Spleen (tissue), 11 donors: Measurements from ENCODE around the gene ARHGEF28. TPM values are rescaled to one million over a fixed set of nuclear protein-coding genes. Genes with fewer than 3 reads are reported as not detected.

ENCODE experiments used
- DNase-seq: peaks from one replicate; pipeline ENCODE4 v3.0.0-alpha.2; 2020
- H3K27ac ChIP-seq, 8 donors: fragments of 200-600 bp; sonication (generic) in 7 of 8; 1 replicate in 4 of 8; 2 replicates in 4 of 8; pipeline versions ENCODE4 v1.5.0 to v1.8.0; 2016 to 2021; ENCODE audit warnings: inconsistent platforms in 4 of 8, mild to moderate bottlenecking in 4 of 8, moderate library complexity in 1 of 8
- H3K27me3 ChIP-seq, 7 donors: fragments of 200-600 bp; sonication (generic) in 6 of 7; replicated peaks in 1 of 7; 1 replicate in 4 of 7; 2 replicates in 3 of 7; pipeline versions ENCODE4 v1.5.0 to v1.8.0; 2016 to 2021; ENCODE audit warnings: inconsistent platforms in 3 of 7, mild to moderate bottlenecking in 1 of 7
- H3K36me3 ChIP-seq, 6 donors: fragments of 200-600 bp; sonication (generic) in 5 of 6; 1 replicate in 4 of 6; 2 replicates in 2 of 6; pipeline versions ENCODE4 v1.5.0 to v1.8.0; 2016 to 2021; ENCODE audit warnings: inconsistent platforms in 2 of 6
- H3K4me1 ChIP-seq, 6 donors: fragments of 200-600 bp; sonication (generic) in 5 of 6; 1 replicate in 3 of 6; 2 replicates in 3 of 6; pipeline versions ENCODE4 v1.5.0 to v1.8.0; 2016 to 2021; ENCODE audit warnings: inconsistent platforms in 3 of 6
- H3K4me3 ChIP-seq, 8 donors: fragments of 200-600 bp; sonication (generic) in 7 of 8; 1 replicate in 4 of 8; 2 replicates in 4 of 8; pipeline versions ENCODE4 v1.5.0 to v1.8.0; 2016 to 2021; ENCODE audit warnings: inconsistent platforms in 4 of 8, mild to moderate bottlenecking in 4 of 8, moderate library complexity in 2 of 8
- H3K9me3 ChIP-seq, 8 donors: fragments of 200-600 bp; sonication (generic) in 7 of 8; 1 replicate in 4 of 8; 2 replicates in 4 of 8; pipeline versions ENCODE4 v1.5.0 to v1.8.0; 2016 to 2021; ENCODE audit warnings: inconsistent platforms in 4 of 8
- CTCF ChIP-seq, 11 experiments: fragments of 200-600 bp in 7 of 11; fragments of 450-650 bp in 4 of 11; sonication (generic) in 4 of 11; IDR thresholded peaks in 8 of 11; conservative IDR thresholded peaks in 3 of 11; 1 replicate in 7 of 11; 2 replicates in 4 of 11; pipeline versions ENCODE4 v1.4.0 to v1.8.0; 2016 to 2021; ENCODE audit warnings: antibody characterized with exemption in 11 of 11, inconsistent platforms in 4 of 11, mild to moderate bottlenecking in 1 of 11
- POLR2A ChIP-seq, 3 donors: fragments of 450-650 bp; IDR thresholded peaks; one replicate each; pipeline ENCODE4 v1.5.1; 2017; ENCODE audit warnings: antibody characterized with exemption in 3 of 3, mild to moderate bottlenecking in 1 of 3
- POLR2AphosphoS5 ChIP-seq, 3 donors: sonication (generic); formaldehyde crosslinking; IDR thresholded peaks; one replicate each; pipeline ENCODE4 v1.5.1; 2017; ENCODE audit warnings: antibody characterized with exemption in 3 of 3
- WGBS, 5 donors: extraction: QIAGEN DNeasy Blood & Tissue Kit in 3 of 5; methylation state at CpG; one replicate each; pipeline versions ENCODE4 v1.1.5 to v1.1.7; 2013 to 2018; 5-methylcytosine and 5-hydroxymethylcytosine counted together
- intact Hi-C: fragments of 100-400 bp; cut with DNase I; formaldehyde crosslinking; loops from one replicate; pipeline ENCODE4 v1.15.0; 2023; ENCODE audit warnings: low total_unique reads
- polyA plus RNA-seq, 3 donors: library from polyadenylated mRNA; stranded (reverse); fragments of 200-250 nt; gene quantifications; one replicate each; pipeline ENCODE4 v1.2.1, GENCODE V29; 2013
- total RNA-seq, 7 donors: library from RNA; depleted of rRNA in 3 of 7; stranded (reverse); fragments of >200 nt in 3 of 7; fragmentation: NEBNext Ultra II Directional in 4 of 7; extraction: Animal tissue kit (Norgen Biotek cat#: 25700) in 4 of 7; gene quantifications; one replicate each; pipeline versions ENCODE4 v1.1.0 to v1.2.1, GENCODE V29; 2016 to 2021
- donor health status: healthy with polysubstance abuse.
- donor health status: DM: no; HTN: no; CAD: no; lungs with moderate emphysema.
- donor health status: DM: no; HTN: no; CAD: no.
- donor health status: Bipolar disorder and iron deficiency.
- donor health status: healthy.
- donor health status: DM: no; HTN: no; CAD: no.
- donor health status: DM: yes; HTN: yes; CAD: no.

The ARHGEF28 gene
- total and polyA plus RNA-seq, 10 donors: 0.53 to 17.5 (median 8.8) TPM

- whole genome bisulfite sequencing, 5 donors: 79 to 90% (median 85%) methylated on average over 2 of the region's 2 CpGs
- Histone ChIP-seq H3K4me3 (no peak overlapping the region), H3K4me1 (no peaks in the 10 kb centered on the region), H3K27me3 (no peaks in the 10 kb centered on the region), H3K9me3 (no peaks in the 10 kb centered on the region), H3K36me3 (no peaks in the 10 kb centered on the region), H3K27ac (no peak overlapping the region)
- intact Hi-C loops: no loop called here
- DNase-seq: no peak
- TF ChIP-seq POLR2A (IDR thresholded peaks at IDR 0.05): no peak
These were observed 332.0 kb downstream of the ARHGEF28 start for GRCh38 chr5:73958037-73958436.

- 68 to 83% (median 79%) methylated on average over 5 of the region's 5 CpGs for WGBS, 5 donors
- intact Hi-C loops: no loop called here
- H3K27me3 ChIP-seq: no peaks in the 10 kb centered on the region
- no peaks in the 10 kb centered on the region for H3K36me3 ChIP-seq
- no peaks in the 10 kb centered on the region for H3K4me1 ChIP-seq
- TF ChIP-seq CTCF (IDR thresholded peaks at IDR 0.05 in 8 of 11, conservative IDR thresholded peaks at IDR 0.05 in 3 of 11): no peak
- DNase-seq: no peak
- no peaks in the 10 kb centered on the region for H3K9me3 ChIP-seq
- no peak overlapping the region for H3K27ac ChIP-seq
- no peak overlapping the region for H3K4me3 ChIP-seq
These were observed 334.0 kb downstream of the ARHGEF28 start for GRCh38 chr5:73960023-73960422.

- 73 to 93% (median 84%) methylated on average over 1 of the region's 1 CpG for WGBS, 5 donors
- intact Hi-C loops: no loop called here
- TF ChIP-seq POLR2AphosphoS5 (IDR thresholded peaks at IDR 0.05) (no peak), CTCF (IDR thresholded peaks at IDR 0.05 in 8 of 11, conservative IDR thresholded peaks at IDR 0.05 in 3 of 11) (no peak), POLR2A (IDR thresholded peaks at IDR 0.05) (no peak)
- no peaks in the 10 kb centered on the region for H3K9me3 ChIP-seq
- H3K4me3 ChIP-seq: no peak overlapping the region
- no peaks in the 10 kb centered on the region for H3K4me1 ChIP-seq
- H3K27me3 ChIP-seq: no peaks in the 10 kb centered on the region
- no peaks in the 10 kb centered on the region for H3K36me3 ChIP-seq
- H3K27ac ChIP-seq: no peak overlapping the region
- DNase-seq: no peak
These were observed 334.4 kb downstream of the ARHGEF28 start for GRCh38 chr5:73960426-73960825.

- H3K9me3 ChIP-seq: no peaks in the 10 kb centered on the region
- H3K27ac ChIP-seq: no peak overlapping the region
- intact Hi-C loops: no loop called here
- 79 to 89% (median 86%) methylated on average over 8 of the region's 8 CpGs for WGBS, 5 donors
- H3K27me3 ChIP-seq: no peaks in the 10 kb centered on the region
- no peak overlapping the region for H3K4me3 ChIP-seq
- TF ChIP-seq CTCF (IDR thresholded peaks at IDR 0.05 in 8 of 11, conservative IDR thresholded peaks at IDR 0.05 in 3 of 11): no peak
- no peak for TF ChIP-seq POLR2AphosphoS5 (IDR thresholded peaks at IDR 0.05)
- no peak for TF ChIP-seq POLR2A (IDR thresholded peaks at IDR 0.05)
- no peak for DNase-seq
- H3K36me3 ChIP-seq: no peaks in the 10 kb centered on the region
- no peaks in the 10 kb centered on the region for H3K4me1 ChIP-seq
These were observed 336.9 kb downstream of the ARHGEF28 start for GRCh38 chr5:73962801-73963425.
